H1 (cell line): ENCODE data around the gene STARD13. TPM values are rescaled to one million over a fixed set of nuclear protein-coding genes. Genes with fewer than 3 reads are reported as not detected.

Source experiments
- CTCF ChIA-PET: fragments of 300-600 bp; sonication (Branson Sonifier 250); formaldehyde crosslinking; loops from one replicate; lab custom pipeline; 2021; ENCODE audit not compliant: partially characterized antibody; lab: Charles Lee
- POLR2A ChIA-PET: fragments of 300-600 bp; sonication (Branson Sonifier 250); formaldehyde crosslinking; loops from one replicate; lab custom pipeline; 2021; ENCODE audit warnings: inconsistent platforms; ENCODE audit not compliant: partially characterized antibody; lab: Charles Lee
- DNase-seq, 2 experiments: peaks; one replicate each; pipeline versions ENCODE4 v3.0.0 to v3.0.0-alpha.2; 2010 to 2022; ENCODE audit warnings: low spot score in 2 of 2, low read depth in 1 of 2, mixed read lengths in 1 of 2
- FAIRE-seq: peaks from 2 replicates; lab custom pipeline; 2011; peaks lifted over from hg19 to GRCh38; lab: Jason Lieb, UNC
- H2AFZ ChIP-seq: 2 replicates; pipeline ENCODE4 v1.8.1; 2012; ENCODE audit warnings: low read length, inconsistent platforms
- H2AK5ac ChIP-seq: 2 replicates; pipeline ENCODE4 v1.6.1; 2013; ENCODE audit warnings: low read depth, low read length
- H2BK120ac ChIP-seq: replicated peaks from 2 replicates; pipeline ENCODE3; 2013; ENCODE audit warnings: low read depth, low read length, inconsistent platforms
- H2BK12ac ChIP-seq: 2 replicates; pipeline ENCODE4 v1.6.1; 2013; ENCODE audit warnings: low read depth, low read length
- H2BK15ac ChIP-seq: 2 replicates; pipeline ENCODE4 v1.6.1; 2013; ENCODE audit warnings: low read length
- H2BK20ac ChIP-seq: 2 replicates; pipeline ENCODE4 v1.6.1; 2013; ENCODE audit warnings: low read length
- H2BK5ac ChIP-seq: 2 replicates; pipeline ENCODE4 v1.6.1; 2013; ENCODE audit warnings: low read depth, low read length
- H3K14ac ChIP-seq: 2 replicates; pipeline ENCODE4 v1.6.1; 2013; ENCODE audit warnings: inconsistent platforms; ENCODE audit not compliant: insufficient read length
- H3K18ac ChIP-seq: 2 replicates; pipeline ENCODE4 v1.6.1; 2013; ENCODE audit warnings: low read length; ENCODE audit errors: extremely low read depth
- H3K23ac ChIP-seq: 2 replicates; pipeline ENCODE4 v1.6.1; 2013; ENCODE audit warnings: inconsistent platforms; ENCODE audit not compliant: insufficient read length
- H3K23me2 ChIP-seq: 2 replicates; pipeline ENCODE4 v1.6.1; 2013; ENCODE audit warnings: low read depth, low read length
- H3K27ac ChIP-seq: 2 replicates; pipeline ENCODE4 v1.6.1; 2011; ENCODE audit warnings: low read depth, low read length, inconsistent platforms
- H3K27me3 ChIP-seq, 4 experiments: replicated peaks in 1 of 4; 1 replicate in 1 of 4; 2 replicates in 3 of 4; pipeline versions ENCODE4 v1.6.1 to v1.8.1; 2011 to 2013; ENCODE audit warnings: low read length in 3 of 4, mild to moderate bottlenecking in 3 of 4, inconsistent platforms in 2 of 4, mixed read lengths in 2 of 4, moderate library complexity in 1 of 4; ENCODE audit not compliant: control insufficient read depth in 3 of 4, insufficient read depth in 3 of 4; ENCODE audit errors: extremely low read depth in 1 of 4
- H3K36me3 ChIP-seq, 4 experiments: 2 replicates each; pipeline versions ENCODE4 v1.6.1 to v1.8.1; 2011 to 2013; ENCODE audit warnings: mild to moderate bottlenecking in 4 of 4, low read length in 3 of 4, moderate library complexity in 2 of 4, control low read depth in 1 of 4, inconsistent platforms in 1 of 4; ENCODE audit not compliant: insufficient read depth in 4 of 4, control insufficient read depth in 2 of 4
- H3K4ac ChIP-seq: replicated peaks from 2 replicates; pipeline ENCODE3; 2013; ENCODE audit warnings: low read length, low read depth, mixed read lengths, inconsistent platforms; ENCODE audit not compliant: insufficient read length
- H3K4me1 ChIP-seq, 4 experiments: replicated peaks in 1 of 4; 1 replicate in 1 of 4; 2 replicates in 3 of 4; pipeline versions ENCODE4 v1.6.1 to v1.8.1; 2011 to 2013; ENCODE audit warnings: low read length in 3 of 4, inconsistent platforms in 2 of 4, mixed read lengths in 1 of 4; ENCODE audit not compliant: insufficient read depth in 4 of 4, control insufficient read depth in 3 of 4
- H3K4me2 ChIP-seq, 2 experiments: 2 replicates each; pipeline versions ENCODE4 v1.6.1 to v1.8.1; 2011 to 2013; ENCODE audit warnings: low read depth in 2 of 2, low read length in 2 of 2, control low read depth in 1 of 2, inconsistent platforms in 1 of 2, mild to moderate bottlenecking in 1 of 2; ENCODE audit not compliant: insufficient read depth in 1 of 2
- H3K4me3 ChIP-seq, 4 experiments: fragments of 200-600, 300-600 bp in 1 of 4; sonication (generic), shearing (Covaris generic), sonication (Bioruptor Twin) in 1 of 4; 2 replicates each; pipeline versions ENCODE4 v1.5.1 to v1.8.1; 2011 to 2016; ENCODE audit warnings: low read length in 4 of 4, low read depth in 3 of 4, control low read depth in 2 of 4, inconsistent platforms in 2 of 4, mild to moderate bottlenecking in 2 of 4, mixed read lengths in 1 of 4, moderate library complexity in 1 of 4; ENCODE audit not compliant: insufficient read depth in 2 of 4; ENCODE audit errors: extremely low read depth in 1 of 4
- H3K56ac ChIP-seq: replicated peaks from 2 replicates; pipeline ENCODE3; 2013; ENCODE audit warnings: low read depth, mild to moderate bottlenecking, mixed read lengths, low read length, inconsistent platforms; ENCODE audit not compliant: insufficient read length
- H3K79me1 ChIP-seq: 2 replicates; pipeline ENCODE4 v1.6.1; 2013; ENCODE audit warnings: low read depth, low read length, control low read depth
- H3K79me2 ChIP-seq, 2 experiments: 2 replicates each; pipeline versions ENCODE4 v1.6.1 to v1.8.1; 2012 to 2013; ENCODE audit warnings: low read length in 2 of 2, mild to moderate bottlenecking in 2 of 2, inconsistent platforms in 1 of 2; ENCODE audit not compliant: insufficient read depth in 2 of 2, control insufficient read depth in 1 of 2
- H3K9ac ChIP-seq, 4 experiments: replicated peaks in 1 of 4; 1 replicate in 1 of 4; 2 replicates in 3 of 4; pipeline versions ENCODE4 v1.6.1 to v1.8.1; 2011 to 2013; ENCODE audit warnings: low read depth in 3 of 4, low read length in 3 of 4, control low read depth in 2 of 4, mild to moderate bottlenecking in 2 of 4, moderate library complexity in 2 of 4, inconsistent platforms in 1 of 4; ENCODE audit errors: extremely low read depth in 1 of 4
- H3K9me3 ChIP-seq, 2 experiments: 2 replicates each; pipeline versions ENCODE4 v1.6.1 to v1.8.1; 2012 to 2013; ENCODE audit warnings: mild to moderate bottlenecking in 2 of 2, moderate library complexity in 2 of 2, control low read depth in 1 of 2, inconsistent platforms in 1 of 2, low read depth in 1 of 2, low read length in 1 of 2, mixed read lengths in 1 of 2; ENCODE audit not compliant: insufficient read depth in 2 of 2
- H4K20me1 ChIP-seq, 2 experiments: replicated peaks in 1 of 2; 2 replicates each; pipeline versions ENCODE3 to v1.8.1; 2011 to 2013; ENCODE audit warnings: inconsistent platforms in 2 of 2, low read length in 2 of 2, mild to moderate bottlenecking in 1 of 2; ENCODE audit not compliant: insufficient read depth in 2 of 2, control insufficient read depth in 1 of 2
- H4K5ac ChIP-seq: 2 replicates; pipeline ENCODE4 v1.6.1; 2013; ENCODE audit warnings: low read length, low read depth, mixed read lengths, inconsistent platforms; ENCODE audit not compliant: insufficient read length
- H4K8ac ChIP-seq: 2 replicates; pipeline ENCODE4 v1.8.0; 2013; ENCODE audit warnings: mild to moderate bottlenecking, moderate library complexity, low read length, inconsistent platforms; ENCODE audit not compliant: insufficient read depth; ENCODE audit errors: extremely low read depth
- H4K91ac ChIP-seq: replicated peaks from 2 replicates; pipeline ENCODE3; 2013; ENCODE audit warnings: low read length, mixed read lengths, inconsistent platforms; ENCODE audit not compliant: insufficient read length
- BRCA1 ChIP-seq: IDR thresholded peaks from 2 replicates; pipeline ENCODE4 v1.6.1; 2012; ENCODE audit warnings: low read depth, low read length, improper control_type of control experiment
- CEBPB ChIP-seq: IDR thresholded peaks from 2 replicates; pipeline ENCODE4 v1.6.1; 2012; ENCODE audit warnings: low read depth, low read length
- JUND ChIP-seq: IDR thresholded peaks from 2 replicates; pipeline ENCODE4 v1.6.1; 2011; ENCODE audit warnings: mild to moderate bottlenecking, improper control_type of control experiment, low read length
- MAX ChIP-seq: IDR thresholded peaks from 2 replicates; pipeline ENCODE4 v1.6.1; 2012; ENCODE audit warnings: inconsistent platforms
- NRF1 ChIP-seq: IDR thresholded peaks from 2 replicates; pipeline ENCODE4 v1.6.1; 2011; ENCODE audit warnings: mild to moderate bottlenecking, low read depth, low read length, improper control_type of control experiment
- RNF2 ChIP-seq: fragments of 200-900, 300-1000 bp; sonication (generic); IDR thresholded peaks from 2 replicates; pipeline ENCODE4 v1.7.1; 2016; ENCODE audit warnings: borderline replicate concordance, low read depth, mild to moderate bottlenecking, antibody characterized with exemption, low read length; ENCODE audit not compliant: poor library complexity, severe bottlenecking; ENCODE audit errors: missing control alignments
- TAF1 ChIP-seq: IDR thresholded peaks from 2 replicates; pipeline ENCODE4 v1.6.1; 2011; ENCODE audit warnings: mild to moderate bottlenecking, low read depth, low read length
- WGBS, 2 experiments: shearing (Covaris generic) in 1 of 2; methylation state at CpG; one replicate each; pipeline versions ENCODE4 v1.1.6 to v1.1.7; 2013 to 2015; ENCODE audit warnings: low lambda C conversion rate in 2 of 2, mixed read lengths in 2 of 2, inconsistent platforms in 1 of 2, low coverage in 1 of 2, missing lambda C conversion rate in 1 of 2; ENCODE audit not compliant: insufficient replicate concordance in 2 of 2, insufficient coverage in 1 of 2, insufficient read length in 1 of 2; ENCODE audit errors: extremely low coverage in 1 of 2, missing lambda C conversion rate in 1 of 2; 5-methylcytosine and 5-hydroxymethylcytosine counted together
- polyA plus RNA-seq, 7 experiments: library from polyadenylated mRNA; depleted of rRNA in 3 of 7; stranded (reverse) in 5 of 7; unstranded in 2 of 7; fragments of >200 nt in 5 of 7; fragments of 200-250 nt in 2 of 7; gene quantifications; 1 replicate in 5 of 7; 2 replicates in 1 of 7; 4 replicates in 1 of 7; pipeline versions ENCODE4 v1.2.1 to v1.2.3, GENCODE V29; 2011 to 2013; ENCODE audit warnings: missing spikeins in 2 of 7, mixed read lengths in 2 of 7
- total RNA-seq: library from RNA; stranded (reverse); fragmentation: NEBNext Ultra II Directional; extraction: Animal tissue kit (Norgen Biotek cat#: 25700); gene quantifications from 2 replicates; pipeline ENCODE4 v1.2.1, GENCODE V29; 2021

STARD13 gene
- total and polyA plus RNA-seq, 2 of the 8 experiments (the other 6 are each of a cell fraction or from before 2014, with no cell fraction given), result 0.82 to 2.9 TPM

GRCh38 chr13:33201659-33202058 is 83.9 kb downstream of the STARD13 start:
- CTCF ChIA-PET, result interaction anchor here (0.8 to 1.5 kb wide), 2 partner anchors 9 to 26 kb away, joined by 3 read pairs; no protein-coding TSS in a partner anchor
- TF ChIP-seq TAF1 (no peak), MAX (no peak), BRCA1 (no peak), RNF2 (no peak), JUND (no peak), NRF1 (no peak), CEBPB (no peak)

More at GRCh38 chr13:33201659-33202058, 83.9 kb downstream of the STARD13 start:
- Histone ChIP-seq H2BK120ac (no peak overlapping the region), H4K8ac (no peak overlapping the region), H2BK5ac (no peak overlapping the region), H3K9me3 (no peaks in the 10 kb centered on the region), H3K4ac (no peak overlapping the region), H3K36me3 (no peaks in the 10 kb centered on the region), H3K27ac (no peak overlapping the region), H3K9ac (no peak overlapping the region), H3K4me2 (no peak overlapping the region), H4K91ac (no peak overlapping the region), H3K79me1 (no peaks in the 10 kb centered on the region), H3K27me3 (no peaks in the 10 kb centered on the region), H3K56ac (no peak overlapping the region), H2BK12ac (no peak overlapping the region), H3K79me2 (no peaks in the 10 kb centered on the region), H3K23me2 (no peaks in the 10 kb centered on the region), H2AFZ (no peak overlapping the region), H4K20me1 (no peaks in the 10 kb centered on the region), H4K5ac (no peak overlapping the region), H3K4me3 (no peak overlapping the region), H3K4me1 (peaks cover 0 to 4% (median 2%) of the 10 kb centered on the region in 4 experiments; a peak in 4 of 7 replicates), H3K23ac (no peak overlapping the region), H3K18ac (no peak overlapping the region), H3K14ac (no peak overlapping the region), H2BK15ac (no peak overlapping the region), H2BK20ac (no peak overlapping the region), H2AK5ac (no peak overlapping the region)
- FAIRE-seq (no peak), DNase-seq (no peak)
- POLR2A ChIA-PET, result no interaction called here
- 100% methylated on average over 1 of the region's 1 CpG; no CpG with 5 or more reads in 1 of the 2 experiments for WGBS, 2 experiments
